ENCODE results near the gene TPD52L1.

Gene TPD52L1

DNA sequence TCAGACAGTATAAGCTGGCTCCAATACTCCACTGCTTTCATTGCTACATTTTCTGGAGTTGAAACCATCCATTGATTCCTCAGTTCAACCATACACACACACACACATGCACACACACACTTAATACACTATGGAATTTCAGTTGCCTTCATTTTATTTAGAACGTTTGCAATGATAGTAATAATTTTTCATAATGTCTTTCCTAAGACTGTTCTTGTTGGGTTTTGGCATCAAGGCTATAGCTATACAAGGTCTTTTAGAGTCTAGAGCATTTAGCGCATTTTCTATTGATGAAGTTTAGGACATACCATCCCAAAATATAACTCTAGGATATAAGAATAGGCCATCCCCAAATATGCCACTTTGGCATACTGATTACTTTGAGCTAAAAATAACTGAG lies 15.5 kb upstream of the TPD52L1 start:
- TF ChIP-seq, protein P1, sequence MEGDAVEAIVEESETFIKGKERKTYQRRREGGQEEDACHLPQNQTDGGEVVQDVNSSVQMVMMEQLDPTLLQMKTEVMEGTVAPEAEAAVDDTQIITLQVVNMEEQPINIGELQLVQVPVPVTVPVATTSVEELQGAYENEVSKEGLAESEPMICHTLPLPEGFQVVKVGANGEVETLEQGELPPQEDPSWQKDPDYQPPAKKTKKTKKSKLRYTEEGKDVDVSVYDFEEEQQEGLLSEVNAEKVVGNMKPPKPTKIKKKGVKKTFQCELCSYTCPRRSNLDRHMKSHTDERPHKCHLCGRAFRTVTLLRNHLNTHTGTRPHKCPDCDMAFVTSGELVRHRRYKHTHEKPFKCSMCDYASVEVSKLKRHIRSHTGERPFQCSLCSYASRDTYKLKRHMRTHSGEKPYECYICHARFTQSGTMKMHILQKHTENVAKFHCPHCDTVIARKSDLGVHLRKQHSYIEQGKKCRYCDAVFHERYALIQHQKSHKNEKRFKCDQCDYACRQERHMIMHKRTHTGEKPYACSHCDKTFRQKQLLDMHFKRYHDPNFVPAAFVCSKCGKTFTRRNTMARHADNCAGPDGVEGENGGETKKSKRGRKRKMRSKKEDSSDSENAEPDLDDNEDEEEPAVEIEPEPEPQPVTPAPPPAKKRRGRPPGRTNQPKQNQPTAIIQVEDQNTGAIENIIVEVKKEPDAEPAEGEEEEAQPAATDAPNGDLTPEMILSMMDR (IDR thresholded peaks at IDR 0.05; ENCODE audit: insufficient read depth, low read depth, low read length, missing control alignments), result no peak
- H3K4me3 ChIP-seq (ENCODE audit: low read depth, low read length), result no peak overlapping the region
- no peak for DNase-seq (ENCODE audit: low read depth)

DNA sequence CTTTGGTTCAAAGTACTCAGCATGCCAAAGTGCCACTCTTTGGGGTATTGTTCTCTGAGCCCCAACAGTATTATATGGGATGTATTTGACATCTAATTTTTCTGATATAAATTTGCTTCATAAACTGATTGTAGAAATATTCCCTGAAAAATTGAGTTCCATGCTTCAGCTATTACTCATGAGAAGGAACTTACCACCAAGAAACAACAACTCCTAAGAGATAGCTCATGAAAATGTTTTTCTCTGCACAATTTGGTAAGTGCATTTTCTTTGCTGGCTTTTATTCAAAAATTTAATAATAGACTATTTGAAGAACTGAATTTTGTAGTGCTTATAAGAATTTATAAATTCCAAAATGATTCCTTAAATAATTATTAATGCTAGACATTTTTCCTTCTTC lies 12.8 kb upstream of the TPD52L1 start:
- no peak for DNase-seq (ENCODE audit: low read depth)
- TF ChIP-seq, protein P1 (IDR thresholded peaks at IDR 0.05; ENCODE audit: insufficient read depth, low read depth, low read length, missing control alignments), result no peak
- no peak overlapping the region for H3K4me3 ChIP-seq (ENCODE audit: low read depth, low read length)

DNA sequence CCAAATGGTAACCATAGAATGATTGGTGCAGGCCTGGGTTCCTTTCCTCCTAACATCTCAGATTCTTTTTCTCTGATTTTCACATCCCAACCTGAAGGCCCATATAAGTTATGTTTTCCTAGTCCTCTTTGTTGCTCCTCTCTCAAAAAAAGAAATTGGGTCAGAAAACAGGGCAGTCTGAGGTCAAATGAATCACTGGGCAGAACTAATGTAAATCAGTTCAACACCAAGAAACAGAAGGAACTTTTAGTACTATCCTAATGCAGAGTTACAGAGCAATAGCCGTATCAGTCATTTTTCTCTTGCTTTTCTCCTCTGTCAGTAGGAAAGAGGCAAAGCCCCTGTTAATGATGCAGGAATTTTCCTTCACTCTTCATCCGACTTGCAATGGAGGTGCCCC lies 11.0 kb upstream of the TPD52L1 start:
- H3K4me3 ChIP-seq (ENCODE audit: low read depth, low read length), result no peak overlapping the region
- TF ChIP-seq, protein P1 (IDR thresholded peaks at IDR 0.05; ENCODE audit: insufficient read depth, low read depth, low read length, missing control alignments), result no peak
- no peak for DNase-seq (ENCODE audit: low read depth)

DNA sequence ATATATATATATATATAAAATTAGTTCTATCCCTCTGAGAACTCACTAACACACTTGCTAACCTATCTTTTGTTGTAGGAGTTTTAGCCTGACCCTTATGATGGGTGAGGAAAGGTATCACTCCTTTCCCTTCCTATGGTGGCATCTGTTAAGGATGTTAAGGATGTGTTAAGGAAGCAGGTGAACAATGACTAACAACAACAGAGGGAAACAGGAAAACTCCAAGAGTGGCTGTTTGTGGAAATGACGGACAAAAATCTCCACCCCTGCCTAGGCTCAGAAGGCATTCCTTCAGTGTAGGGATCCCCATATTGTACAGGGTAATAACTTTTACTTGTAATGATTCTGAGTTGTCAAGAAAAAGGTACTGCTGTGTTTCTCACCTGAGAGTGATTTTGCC lies 8.8 kb upstream of the TPD52L1 start:
- no peak for DNase-seq (ENCODE audit: low read depth)
- H3K4me3 ChIP-seq (ENCODE audit: low read depth, low read length), result no peak overlapping the region
- TF ChIP-seq, protein P1 (IDR thresholded peaks at IDR 0.05; ENCODE audit: insufficient read depth, low read depth, low read length, missing control alignments), result no peak

DNA sequence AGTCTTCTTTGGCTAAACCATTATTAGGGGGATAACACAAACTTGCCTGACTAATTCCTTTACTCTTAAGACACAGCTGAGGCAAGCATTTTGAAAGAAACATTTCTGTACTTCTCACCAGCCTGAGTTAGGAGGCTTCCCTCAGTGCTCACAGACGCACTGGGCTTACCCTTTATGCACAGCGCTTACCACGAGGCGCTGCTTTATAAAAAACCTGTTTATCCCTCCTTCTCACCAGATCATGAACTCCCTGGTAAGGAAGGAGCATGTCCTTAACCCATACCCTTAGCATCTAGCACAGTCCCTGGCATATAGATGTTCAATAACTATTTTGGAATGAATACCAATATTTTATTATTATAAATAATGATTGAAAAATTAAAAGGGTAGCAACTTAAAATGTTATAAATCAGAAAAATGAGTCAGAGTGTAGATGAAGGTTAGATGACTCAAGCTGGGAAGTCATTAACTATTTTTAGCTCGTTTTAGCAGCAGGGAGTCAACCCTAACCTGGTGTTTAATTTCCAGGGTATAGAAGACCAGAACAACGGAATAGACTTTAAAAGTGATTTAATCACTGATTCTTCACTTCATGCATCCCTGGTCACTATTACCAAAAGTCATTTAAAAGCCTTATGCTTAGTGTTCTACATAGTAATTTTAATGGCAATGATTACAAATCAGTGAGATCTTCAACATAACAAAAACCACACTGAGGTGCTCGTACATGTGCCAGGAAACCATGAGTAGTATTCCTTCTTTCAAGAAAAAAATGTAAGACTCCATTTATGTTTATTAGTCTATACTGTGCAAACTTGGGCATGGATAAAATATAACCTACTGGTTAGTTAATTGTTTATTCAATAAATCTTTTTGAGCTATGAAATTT lies 4.1 kb upstream of the TPD52L1 start:
- TF ChIP-seq, protein P1 (IDR thresholded peaks at IDR 0.05; ENCODE audit: insufficient read depth, low read depth, low read length, missing control alignments), result no peak
- no peak for DNase-seq (ENCODE audit: low read depth)
- no peak overlapping the region for H3K4me3 ChIP-seq (ENCODE audit: low read depth, low read length)

DNA sequence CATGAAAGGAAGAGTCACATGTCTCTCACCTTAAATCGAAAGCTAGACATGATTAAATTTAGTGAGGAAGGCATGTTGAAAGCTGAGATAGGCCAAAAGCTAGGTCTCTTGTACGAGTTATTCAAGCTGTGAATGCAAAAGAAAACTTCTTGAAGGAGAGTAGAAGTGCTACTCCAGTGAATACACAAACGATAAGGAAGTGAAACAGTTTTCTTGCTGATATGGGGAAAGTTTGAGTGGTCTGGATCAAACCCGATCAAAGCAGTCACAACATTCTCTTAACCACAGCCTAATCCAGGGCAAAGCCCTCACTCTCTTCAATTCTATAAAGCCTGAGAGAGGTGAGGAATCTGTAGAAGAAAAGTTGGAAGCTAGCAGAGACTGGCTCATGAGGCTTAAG lies 1.9 kb upstream of the TPD52L1 start:
- no peak overlapping the region for H3K4me3 ChIP-seq (ENCODE audit: low read depth, low read length)
- no peak for DNase-seq (ENCODE audit: low read depth)
- TF ChIP-seq, protein P1 (IDR thresholded peaks at IDR 0.05; ENCODE audit: insufficient read depth, low read depth, low read length, missing control alignments), result no peak

All from GM12865 (cell line).